ENCODE measurements around the gene SPAG7.
A peak's percentile ranks its signal among the peaks of the same experiment; 100 is the strongest.

SPAG7 gene

DNA sequence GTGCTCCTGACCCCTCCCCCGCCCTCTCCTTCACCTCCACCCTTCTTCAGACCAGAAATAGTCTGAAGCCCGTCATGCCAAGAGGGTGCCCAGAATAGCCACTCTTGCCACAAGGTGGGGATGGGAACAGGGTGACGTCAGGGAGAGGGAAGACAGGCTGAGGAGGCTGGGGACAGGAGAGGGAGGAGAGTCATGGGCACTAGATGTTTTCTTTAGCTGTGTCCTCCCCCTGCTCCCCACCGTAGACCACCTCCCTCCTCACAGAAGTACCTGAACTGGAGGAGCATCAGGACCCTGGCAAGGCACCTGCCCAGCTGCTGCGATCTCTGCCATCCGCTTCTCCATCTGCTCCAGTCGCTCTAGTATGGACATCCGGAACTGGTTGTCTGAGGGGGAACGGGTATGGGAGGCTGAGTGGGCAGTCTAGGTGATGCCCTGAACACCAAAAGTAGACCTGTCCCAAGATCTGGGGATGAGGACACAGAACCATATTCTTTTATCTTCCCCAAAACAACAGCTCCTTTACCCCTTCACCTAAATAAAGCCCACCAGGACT lies 6.6 kb upstream of the SPAG7 start:
- no peak for DNase-seq

DNA sequence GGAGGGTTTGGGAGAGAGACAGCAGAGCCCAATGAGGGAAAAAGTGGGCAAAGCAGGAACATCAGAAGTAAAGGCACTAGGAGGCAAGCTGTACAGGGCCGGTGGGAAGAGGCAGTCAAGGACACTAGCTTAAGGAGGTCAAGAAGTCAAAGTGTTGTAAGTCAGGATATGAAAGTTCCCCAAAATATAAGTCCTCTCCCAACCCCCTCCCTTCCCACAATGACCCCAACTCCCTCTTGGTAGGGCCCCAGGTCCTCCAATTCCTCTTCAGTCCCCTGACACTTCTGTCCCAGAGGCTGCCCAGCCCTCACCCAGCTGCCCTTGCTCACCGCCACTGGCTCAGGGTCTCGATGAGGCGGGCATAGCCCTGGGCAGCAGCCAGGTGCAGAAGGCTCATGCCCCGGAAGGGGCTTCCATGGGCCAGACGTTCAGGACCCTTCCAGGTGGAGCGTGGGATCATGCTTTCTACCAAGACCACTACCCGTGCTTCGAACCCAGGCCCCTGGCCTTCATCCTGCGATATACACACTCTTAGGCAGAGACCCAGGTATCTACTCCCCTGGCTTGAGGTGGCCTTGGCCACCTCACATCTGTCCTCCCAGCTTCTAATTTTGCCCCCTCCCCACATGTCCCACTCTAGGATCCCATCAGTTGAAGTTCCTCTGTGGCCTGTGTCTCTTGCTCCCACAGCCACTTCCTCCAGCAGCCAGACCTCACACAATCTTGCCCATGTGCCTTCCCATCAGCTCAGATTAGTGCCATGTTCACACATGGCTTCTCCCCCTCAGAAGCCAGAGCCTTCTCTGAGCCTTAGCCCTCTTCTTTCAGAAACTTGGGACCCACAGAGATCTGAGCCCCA lies 5.9 kb upstream of the SPAG7 start:
- DNase-seq, result no peak

DNA sequence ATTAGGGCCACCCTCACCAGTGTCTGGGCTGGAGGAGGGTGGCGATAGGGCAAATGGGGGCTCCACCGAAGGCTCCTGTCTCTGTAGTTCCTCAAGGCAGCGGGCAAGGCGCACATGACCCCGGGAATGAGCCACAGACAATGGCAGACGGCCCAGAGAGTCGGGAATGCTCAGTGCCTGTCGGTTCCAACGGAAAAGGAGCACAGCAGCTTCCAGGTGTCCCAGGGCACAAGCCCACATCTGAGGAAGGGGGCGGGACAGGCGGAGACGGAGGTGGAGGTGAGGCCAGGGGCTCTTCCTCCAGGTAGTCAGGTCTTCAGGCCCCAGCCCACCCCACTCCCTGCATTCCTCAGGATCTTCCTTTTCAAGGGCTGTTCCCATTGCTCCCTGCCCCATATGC lies 5.1 kb upstream of the SPAG7 start:
- no peak for DNase-seq

DNA sequence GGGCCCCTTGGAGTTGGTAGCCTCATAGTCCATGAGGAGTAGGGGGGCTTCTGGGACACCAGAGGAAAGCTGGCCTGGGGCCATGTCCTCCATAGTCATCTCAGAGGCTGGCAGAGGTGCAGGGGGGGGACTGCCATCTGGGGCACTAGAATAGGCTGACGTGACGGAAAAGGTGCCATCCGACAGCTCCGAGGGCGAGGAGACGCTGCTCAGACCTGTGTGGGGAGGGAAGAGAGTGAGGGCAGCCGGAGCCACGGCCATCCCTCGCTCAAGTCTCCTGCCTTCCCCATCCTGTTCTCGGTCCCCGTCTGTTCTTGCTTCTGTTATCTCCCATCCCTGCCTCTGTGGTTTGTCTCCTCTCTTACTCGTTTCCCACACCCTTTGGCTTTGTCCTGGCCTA lies 4.7 kb upstream of the SPAG7 start:
- DNase-seq, result no peak

DNA sequence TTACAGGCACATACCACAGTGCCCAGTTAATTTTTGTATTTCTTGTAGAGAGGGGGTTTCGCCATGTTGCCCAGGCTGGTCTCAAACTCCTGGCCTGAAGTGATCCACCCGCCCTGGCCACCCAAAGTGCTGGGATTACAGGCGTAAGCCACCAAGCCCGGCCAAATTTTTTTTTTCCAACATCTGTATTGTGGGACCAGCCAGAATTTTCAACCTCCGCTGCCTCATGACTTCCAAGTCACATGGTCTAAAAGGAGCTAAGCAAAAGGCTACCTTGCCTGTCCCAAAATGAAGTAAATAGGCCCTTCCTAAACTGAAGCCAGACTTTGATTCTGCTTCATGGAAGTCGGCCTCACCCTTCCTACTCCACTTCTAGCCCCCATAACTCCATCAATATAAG lies 4.2 kb upstream of the SPAG7 start:
- no peak for DNase-seq

DNA sequence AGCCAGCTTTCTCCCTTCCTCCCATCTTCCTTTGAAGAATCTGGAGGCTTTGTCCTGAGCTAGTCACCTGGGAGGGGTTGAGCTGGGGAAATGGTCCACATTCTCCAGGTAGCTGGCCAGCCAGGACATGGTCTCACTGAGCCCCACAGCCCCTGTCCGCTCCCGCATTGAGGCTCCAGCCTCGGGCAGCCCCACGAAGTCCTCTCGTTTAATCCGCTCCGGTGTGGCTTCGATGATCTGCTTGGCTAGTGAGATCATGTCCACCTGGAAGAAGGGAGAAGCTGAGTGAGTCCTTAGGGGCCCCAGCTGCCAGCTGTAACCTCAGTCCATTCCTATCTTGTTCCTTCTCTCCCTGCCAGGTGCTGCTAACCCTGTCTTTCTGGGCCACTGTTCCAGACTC lies 2.7 kb upstream of the SPAG7 start:
- DNase-seq, result no peak

DNA sequence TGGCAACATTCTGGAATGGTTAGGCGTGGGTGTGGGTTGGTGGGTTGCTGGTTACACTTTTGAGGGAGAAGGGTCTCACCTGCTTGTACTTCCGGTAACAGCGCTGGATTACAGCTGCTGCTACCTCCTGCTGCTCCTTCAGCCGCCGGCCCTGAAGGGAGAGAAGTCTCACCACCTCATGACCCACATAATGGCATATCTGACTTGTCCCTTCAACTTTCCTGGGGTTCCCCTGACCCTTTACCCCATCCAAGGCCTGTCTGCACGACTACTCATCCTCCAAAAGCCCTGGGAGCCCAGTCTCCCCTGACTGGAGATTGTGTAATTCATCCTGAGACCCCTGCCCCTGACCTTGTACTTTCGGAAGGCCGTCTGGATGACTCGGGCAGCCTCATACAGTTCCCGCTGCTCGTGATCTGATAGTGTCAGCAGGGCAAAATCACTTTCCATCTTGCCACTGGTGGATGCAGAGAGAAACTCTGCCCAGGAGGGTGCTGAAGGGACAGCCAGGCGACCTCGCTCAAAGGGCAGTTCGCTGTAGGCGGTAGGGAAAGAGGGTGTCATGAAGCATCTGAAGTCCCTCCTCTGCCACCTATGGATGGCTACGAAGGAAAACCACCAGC lies 2.0 kb upstream of the SPAG7 start:
- DNase-seq, result no peak

DNA sequence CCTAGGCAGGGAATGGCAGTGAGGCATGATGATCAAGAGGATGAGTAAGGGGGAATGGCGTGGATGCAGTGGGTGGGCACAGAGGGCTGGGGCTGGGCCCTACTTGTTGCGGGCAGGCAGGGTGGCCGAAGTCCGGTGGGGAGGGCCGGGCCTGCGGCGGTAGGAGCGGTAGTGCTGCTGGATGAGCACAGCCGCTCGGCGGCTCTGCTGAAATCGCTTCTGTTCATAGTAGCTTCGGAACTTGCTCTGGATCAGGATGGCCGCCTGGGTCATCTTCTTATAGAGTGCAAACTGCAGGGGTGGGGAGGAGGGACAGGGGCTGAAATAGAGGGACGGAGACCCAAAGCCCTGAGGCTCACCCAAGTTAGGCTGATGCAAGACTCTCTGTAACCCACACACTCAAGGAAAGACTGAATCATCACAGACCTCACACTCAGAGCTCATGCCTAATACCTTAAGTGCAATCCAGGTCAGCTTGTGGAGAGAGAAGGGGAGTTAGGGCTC lies 1.5 kb upstream of the SPAG7 start:
- peak in 3 of 5 experiments; percentile 18 to 57 (median 36) for DNase-seq

DNA sequence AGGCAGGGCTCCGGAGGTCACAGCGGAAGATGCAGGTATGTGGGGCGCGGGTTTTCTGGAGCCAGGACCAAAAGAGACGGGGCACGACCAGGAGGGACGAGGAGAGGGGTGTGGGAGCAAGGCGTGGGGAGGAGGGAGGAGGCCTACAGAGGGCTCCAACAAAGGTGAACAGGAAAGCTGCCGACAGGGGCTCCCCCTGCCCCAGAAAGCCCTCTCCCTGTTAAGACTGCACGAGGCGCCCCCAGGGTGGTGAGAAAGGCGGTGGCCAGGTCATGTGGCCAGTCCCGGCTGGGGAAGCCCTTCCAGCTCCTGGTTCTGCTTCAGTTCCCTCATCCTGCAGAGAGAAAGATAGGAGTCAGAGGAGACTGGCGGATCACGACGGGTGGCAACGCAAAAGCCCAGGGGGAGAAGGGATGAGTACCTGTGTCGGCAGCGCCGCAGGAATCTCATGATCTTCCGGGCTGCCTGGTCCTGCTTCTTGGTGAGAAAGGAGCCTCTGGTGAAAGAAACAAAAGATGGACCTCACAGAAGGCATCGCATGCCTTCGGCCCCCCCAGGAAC lies 949 bp upstream of the SPAG7 start:
- peak in 1 of 5 experiments; percentile 9 for DNase-seq

DNA sequence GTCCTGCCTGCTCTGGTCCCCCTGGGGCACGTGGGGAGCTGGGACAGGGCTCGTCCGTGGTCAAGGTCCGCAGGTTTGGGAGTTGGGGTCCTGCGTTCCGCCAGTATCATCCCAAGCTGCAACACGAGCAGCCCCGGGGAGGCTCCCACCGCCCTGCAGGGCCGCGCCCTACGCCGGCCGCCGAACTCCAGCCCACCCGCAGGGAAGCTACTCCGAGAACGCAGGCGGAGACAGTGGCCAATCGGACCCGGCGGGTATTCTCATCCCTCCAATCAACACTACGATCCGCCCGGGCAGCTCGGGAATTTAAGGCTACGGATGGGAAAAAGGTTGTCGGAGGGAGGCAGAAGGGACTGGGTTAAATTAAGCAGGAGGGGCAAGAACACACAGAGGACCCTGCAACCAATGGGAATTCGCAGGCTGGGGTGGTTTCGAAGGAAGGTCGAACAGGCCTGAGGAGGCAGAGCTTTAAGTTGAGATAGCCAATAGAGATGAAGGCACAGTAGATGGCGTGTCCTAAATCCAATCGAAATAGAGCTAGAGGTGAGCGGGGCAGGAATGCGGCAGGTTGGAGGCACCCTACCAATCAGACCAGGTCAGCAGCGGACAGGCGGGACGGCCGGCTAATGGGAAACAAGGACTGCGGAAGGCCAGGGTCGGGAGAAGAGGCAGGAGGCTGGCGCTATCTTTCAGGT lies 626 bp downstream of the SPAG7 start:
- DNase-seq, result peak; percentile 71 to 100 (median 89)

DNA sequence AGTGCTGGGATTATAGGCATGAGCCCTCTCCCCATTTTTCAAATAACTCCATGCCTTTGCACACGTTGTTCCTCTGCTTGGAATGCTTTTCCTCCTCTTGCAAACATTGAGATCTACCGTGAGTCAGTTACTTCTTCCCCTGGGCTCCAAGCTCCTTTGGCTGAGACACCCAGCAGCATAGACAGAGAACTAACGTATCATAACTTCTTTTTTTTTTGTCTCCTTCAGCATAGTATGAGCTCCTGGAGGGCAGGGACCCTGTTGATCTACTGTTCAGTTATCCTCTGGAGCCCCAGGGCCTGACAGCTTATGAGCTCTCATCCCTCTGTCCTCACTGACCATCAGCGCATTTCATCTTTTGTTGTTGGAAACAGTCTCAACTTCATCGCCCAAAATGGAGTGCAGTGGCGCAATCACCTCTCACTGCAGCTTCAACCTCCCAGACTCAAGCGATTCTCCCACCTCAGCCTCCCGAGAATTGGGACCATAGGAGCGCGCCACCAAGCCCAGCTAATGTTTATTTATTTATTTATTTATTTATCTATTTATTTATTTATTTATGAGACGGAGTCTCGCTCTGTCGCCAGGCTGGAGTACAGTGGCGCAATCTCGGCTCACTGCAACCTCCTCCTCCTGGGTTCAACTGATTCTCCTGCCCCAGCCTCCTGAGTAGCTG lies 2.2 kb downstream of the SPAG7 start:
- no peak for DNase-seq

DNA sequence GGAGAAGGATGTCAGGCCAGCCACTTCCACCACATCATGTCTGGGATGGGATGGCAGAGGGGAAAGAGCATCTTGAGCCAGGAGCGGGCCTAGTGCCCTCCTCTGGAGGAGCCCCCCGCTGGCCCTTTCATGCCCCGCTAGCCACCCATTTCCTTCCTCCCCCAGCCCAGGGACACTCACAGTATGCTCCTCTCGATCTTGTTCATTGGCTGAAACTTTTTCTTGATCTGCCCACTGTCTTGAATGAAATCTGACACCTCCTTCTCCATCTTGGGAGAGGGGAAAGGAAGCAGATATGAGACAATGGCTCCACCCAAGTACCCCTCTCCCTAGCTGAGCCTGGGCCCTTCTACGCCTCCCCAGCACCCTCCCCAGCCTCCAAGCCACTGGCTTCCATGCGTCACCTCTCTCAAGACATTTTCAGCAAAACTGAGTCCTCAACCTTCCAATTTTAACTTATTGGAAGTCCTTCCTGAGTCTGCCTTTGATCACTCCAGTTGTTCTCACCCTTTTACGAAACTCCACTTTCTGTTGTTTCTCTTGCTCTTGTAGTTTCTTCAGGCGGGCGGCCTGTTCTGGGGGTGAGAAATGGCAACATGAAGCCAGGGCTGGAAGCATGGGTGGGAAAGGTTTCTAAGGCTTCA lies 7.2 kb downstream of the SPAG7 start:
- no peak for DNase-seq

DNA sequence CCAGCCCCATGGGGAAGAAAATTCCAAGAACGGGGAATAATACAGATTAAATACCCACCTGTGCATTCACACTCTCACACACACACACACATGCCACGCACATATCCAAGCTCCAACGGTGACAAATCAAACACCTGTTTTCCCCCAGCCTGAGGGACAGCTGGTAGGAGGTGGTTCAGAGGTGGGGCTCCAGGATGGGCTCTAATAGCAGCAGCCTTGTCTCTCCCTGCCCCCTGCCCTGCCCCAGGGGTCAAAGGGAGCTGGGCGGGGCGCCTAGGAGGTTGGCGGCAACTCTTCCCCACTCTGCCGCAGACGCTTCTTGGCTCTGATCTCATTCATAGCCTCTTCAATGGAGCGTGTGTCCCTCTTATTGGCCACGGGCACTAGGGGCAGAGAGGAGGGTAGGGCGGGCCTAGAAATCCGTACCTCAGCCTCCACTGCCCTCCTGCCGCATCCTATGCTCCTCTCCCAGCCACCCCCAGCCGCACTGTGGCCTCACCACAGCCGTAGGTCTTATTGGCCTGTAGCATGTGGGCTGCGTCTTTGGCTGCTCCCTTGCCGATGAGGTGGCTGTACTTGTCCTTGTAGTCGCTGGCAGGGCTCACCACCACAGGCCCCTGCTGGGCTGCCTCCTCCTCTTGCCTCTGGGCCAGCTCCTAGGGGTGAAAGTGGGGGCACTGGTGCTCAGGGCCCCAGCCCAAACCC lies 8.2 kb downstream of the SPAG7 start:
- no peak for DNase-seq

DNA sequence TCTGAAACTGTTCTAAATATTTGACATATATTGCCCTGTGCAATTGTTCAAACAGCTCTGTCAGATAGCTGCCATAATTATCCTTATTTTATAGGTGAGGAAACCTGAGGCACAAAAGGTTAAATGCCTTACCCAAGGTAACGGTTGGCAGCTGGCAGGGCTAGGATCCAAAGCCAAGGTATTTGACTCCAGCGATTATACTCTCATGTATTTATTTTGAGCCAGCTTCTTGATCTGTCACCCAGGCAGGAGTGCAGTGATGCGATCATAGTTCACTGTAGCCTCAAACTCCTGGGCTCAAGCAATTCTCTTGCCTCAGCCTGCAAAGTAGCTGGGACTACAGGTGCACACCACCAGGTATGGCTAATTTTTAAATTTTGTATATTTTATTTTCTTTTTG lies 9.5 kb downstream of the SPAG7 start:
- DNase-seq, result no peak

DNA sequence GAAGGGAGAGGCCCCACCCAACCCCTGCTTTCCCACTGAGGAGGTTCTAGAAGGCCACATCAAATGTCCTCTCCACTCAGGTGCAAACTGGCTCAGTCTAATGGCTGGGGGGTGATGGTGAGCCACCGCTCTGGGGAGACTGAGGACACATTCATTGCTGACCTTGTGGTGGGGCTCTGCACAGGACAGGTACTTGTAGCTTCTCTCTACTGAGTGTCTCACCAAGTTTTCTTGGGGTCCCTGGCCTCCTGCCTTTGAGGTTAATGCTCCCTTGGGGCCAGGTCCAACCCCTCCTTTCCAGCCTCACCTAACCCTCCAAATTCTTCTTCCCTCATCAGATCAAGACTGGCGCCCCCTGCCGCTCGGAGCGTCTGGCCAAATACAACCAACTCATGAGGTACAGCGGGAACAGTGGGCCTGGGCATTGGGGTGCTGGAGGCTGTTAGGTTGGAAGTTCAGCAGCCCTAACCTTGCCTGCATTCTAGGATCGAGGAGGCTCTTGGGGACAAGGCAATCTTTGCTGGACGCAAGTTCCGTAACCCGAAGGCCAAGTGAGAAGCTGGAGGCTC lies 11.0 kb downstream of the SPAG7 start:
- DNase-seq, result peak in 2 of 5 experiments; percentile 27 to 48

DNA sequence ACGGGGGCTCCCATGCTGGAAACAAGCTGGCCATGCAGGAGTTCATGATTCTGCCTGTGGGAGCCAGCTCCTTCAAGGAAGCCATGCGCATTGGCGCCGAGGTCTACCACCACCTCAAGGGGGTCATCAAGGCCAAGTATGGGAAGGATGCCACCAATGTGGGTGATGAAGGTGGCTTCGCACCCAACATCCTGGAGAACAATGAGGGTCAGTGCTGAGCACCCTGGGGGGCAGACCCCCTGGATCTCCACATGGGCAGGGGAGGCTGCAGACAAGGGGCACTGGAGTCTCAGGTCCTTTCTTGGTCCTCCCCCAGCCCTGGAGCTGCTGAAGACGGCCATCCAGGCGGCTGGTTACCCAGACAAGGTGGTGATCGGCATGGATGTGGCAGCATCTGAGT lies 12.5 kb downstream of the SPAG7 start:
- no peak for DNase-seq

DNA sequence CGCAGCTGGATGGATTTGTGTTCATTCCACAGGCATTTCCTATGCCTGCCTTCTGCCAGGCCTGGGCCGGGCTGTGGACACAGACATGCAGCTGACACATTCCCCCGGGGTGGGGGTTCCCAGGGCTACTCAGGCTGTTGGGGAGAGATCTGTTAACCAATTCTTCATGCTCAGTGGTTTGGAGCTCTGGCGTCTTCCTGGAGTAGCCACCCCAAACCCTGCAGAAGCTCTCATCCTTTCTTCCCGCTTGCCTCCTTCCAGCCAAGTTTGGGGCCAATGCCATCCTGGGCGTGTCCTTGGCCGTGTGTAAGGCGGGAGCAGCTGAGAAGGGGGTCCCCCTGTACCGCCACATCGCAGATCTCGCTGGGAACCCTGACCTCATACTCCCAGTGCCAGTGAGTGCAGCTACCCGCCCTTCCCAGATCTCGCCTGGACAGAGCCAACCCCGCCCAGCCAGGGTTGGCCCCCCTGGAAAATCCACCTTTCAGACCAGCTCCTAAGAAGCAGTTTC lies 14.1 kb downstream of the SPAG7 start:
- no peak for DNase-seq

DNA sequence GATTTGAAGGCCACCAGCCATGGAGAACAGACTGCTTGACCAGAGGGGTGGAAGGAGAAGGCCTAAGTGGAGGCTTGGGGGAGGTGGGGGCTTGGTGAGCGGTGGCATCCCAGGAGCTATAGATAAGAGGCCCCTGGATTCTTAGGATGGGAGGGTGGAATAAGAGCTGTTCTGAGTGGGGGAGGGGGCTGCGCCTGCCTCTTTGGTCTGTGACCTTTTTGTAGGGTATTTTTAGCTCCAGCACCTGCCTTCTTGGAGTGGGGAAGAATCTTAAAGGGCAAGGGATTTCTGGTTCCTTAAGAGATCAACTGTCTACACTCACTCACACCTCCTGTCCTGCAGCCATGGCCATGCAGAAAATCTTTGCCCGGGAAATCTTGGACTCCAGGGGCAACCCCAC lies 16.1 kb downstream of the SPAG7 start:
- DNase-seq, result no peak

DNA sequence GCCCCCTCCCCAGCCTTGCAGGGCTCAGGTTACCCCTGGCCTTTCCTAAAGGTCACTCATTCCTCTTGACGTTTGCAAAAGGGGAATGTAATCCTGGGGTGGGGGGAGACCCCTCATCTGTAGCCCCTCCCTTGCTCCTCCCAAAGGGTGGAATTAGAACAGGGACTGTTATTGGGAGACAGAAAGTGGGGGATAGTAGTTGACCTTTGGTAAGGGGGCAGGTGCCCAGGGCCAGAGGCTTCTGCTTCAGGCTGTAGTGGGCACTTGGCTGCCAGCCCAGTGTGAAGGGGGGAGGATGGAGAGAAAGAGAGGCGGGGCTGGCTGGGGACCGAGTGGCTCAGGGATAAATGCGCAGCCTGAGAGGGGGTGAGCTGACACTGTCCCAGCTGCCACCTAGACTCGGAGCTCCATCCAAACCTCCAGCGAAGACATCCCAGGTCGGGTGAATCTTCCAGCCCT lies 16.8 kb downstream of the SPAG7 start, which contains the start of gene ENO3:
TSS of gene ENO3 (plus strand) at position 374 of the 459 bp plus-strand sequence. CDS start 711 bp downstream, outside the sequence.
- DNase-seq, result no peak

DNA sequence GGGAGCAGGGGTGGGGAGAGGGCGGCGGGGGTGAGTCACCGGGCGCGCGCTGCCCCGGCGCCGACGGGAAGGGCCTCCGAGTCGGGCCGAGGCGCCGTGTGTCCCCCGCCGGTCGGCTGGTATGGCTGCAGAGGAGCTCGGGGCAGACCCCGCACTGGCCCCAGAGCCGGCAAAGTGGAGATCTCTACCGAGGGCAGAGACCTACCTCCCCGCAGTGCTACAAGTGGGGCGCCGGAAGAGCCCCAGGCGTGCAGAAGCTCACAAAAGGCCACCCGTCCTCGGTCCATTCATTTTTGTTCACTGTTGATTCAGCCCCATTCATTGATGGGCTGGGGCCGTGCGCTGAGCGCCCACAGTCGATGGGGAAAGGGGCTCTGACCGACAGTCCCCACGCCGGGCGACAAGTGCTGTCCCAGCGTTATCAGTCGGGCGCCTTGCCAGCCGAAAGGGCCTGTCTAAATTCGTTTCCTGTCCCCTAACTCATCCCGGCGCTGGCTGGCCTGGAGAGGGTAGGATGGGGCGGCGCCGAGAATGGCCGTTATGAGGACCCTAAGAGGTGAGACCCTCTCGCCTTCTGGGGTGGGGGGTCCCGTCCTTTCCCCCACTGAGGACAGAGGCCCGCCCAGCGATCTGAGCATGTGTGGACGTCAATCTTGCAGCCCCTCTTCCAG lies 17.4 kb downstream of the SPAG7 start:
- DNase-seq, result no peak
